ENCODE results near the gene CLDN34. TPM values are rescaled to one million over a fixed set of nuclear protein-coding genes. Genes with fewer than 3 reads are reported as not detected.

The CLDN34 gene
- total and polyA plus RNA-seq, 12 donors: not detected

DNA sequence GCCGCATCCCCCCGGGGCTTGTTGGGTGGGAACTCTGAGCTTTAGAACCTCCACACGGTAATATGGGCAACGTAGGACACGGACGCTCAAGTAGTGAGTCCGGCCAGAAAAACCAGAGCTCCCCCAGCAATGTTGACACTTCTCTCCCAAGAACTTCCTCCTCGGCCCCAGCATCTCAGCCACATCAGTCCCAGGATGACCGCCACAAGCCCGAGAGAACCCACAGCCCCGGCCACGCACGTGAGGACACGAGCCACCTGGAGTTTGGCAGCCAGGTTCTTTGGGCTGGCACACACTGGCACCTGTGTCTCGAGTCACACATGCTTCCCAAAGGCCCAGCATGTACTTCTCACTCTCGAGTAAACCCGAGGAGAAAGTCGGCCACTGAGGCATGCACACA lies 16.3 kb downstream of the CLDN34 start:
- no peaks in the 10 kb centered on the region for H3K36me3 ChIP-seq
- 85 to 89% methylated on average over 18 of the region's 18 CpGs for WGBS, 2 donors
- H3K4me3 ChIP-seq: no peak overlapping the region
- peaks cover 0 to 32% (median 0%) of the 10 kb centered on the region in 9 donors for H3K4me1 ChIP-seq
- no peaks in the 10 kb centered on the region for H3K9me3 ChIP-seq
- no peak for TF ChIP-seq CTCF (IDR thresholded peaks at IDR 0.05)
- no peaks in the 10 kb centered on the region for H3K27me3 ChIP-seq
- ATAC-seq (no peak), DNase-seq (no peak)
- intact Hi-C loops (cut with DNase I): loop anchor here in 3 of 10 donors (10.0 kb wide), 1 partner anchor 99 kb away; no protein-coding TSS in a partner anchor
- H3K27ac ChIP-seq: peak overlapping the region in 1 of 10 donors; percentile 87

DNA sequence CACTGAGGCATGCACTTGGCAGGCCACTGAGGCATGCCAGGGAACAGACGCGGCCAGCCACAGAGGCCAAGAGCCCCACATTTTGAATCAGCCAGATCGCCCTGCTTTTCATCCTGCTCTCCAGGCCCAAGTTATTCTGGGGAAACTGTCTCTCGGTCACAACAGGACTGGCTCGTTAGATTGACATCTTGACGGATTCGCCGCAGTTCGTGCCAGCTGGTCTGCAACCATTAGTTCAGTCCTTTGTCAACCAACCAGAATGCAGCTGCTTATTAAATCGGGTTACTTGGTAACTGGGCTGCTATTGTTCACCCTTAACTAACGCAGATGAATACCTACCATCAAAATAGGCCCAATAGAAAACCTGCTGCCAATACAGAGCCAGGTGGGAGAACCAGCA lies 16.7 kb downstream of the CLDN34 start:
- no peaks in the 10 kb centered on the region for H3K27me3 ChIP-seq
- no peak for TF ChIP-seq CTCF (IDR thresholded peaks at IDR 0.05)
- no peaks in the 10 kb centered on the region for H3K9me3 ChIP-seq
- peaks cover 0 to 32% (median 0%) of the 10 kb centered on the region in 9 donors for H3K4me1 ChIP-seq
- intact Hi-C loops (cut with DNase I): loop anchor here in 3 of 10 donors (10.0 kb wide), 1 partner anchor 99 kb away; no protein-coding TSS in a partner anchor
- no peak overlapping the region for H3K4me3 ChIP-seq
- 94 to 97% methylated on average over 11 of the region's 11 CpGs for WGBS, 2 donors
- H3K27ac ChIP-seq: peak overlapping the region in 1 of 10 donors; percentile 87
- DNase-seq (no peak), ATAC-seq (no peak)
- H3K36me3 ChIP-seq: no peaks in the 10 kb centered on the region

DNA sequence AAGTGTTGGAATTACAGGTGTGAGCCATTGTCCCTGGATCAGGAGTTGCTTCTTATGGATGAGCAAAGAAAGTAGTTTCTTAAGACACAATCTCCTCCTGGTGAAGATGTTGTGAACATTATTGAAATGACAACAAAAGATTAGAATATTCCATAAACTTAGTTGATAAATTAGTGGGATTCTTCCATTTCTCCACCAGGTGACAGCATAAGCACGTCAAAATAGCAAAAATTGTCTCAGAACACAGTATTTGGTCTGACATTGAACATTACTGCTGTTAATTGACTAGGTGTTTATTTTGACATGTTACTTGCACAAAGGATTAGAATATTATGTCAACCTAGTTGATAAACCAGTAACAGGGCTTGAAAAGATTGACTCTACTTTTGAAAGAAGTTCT lies 21.6 kb downstream of the CLDN34 start:
- Histone ChIP-seq H3K4me3 (no peak overlapping the region), H3K9me3 (no peaks in the 10 kb centered on the region), H3K27ac (no peak overlapping the region), H3K36me3 (no peaks in the 10 kb centered on the region), H3K27me3 (no peaks in the 10 kb centered on the region), H3K4me1 (peaks cover 0 to 8% (median 0%) of the 10 kb centered on the region in 9 donors)
- intact Hi-C loops (cut with DNase I): loop anchor here in 3 of 10 donors (10.0 kb wide), 1 partner anchor 104 kb away; no protein-coding TSS in a partner anchor
- no peak for DNase-seq
- WGBS, 2 donors: 28 to 47% methylated on average over 1 of the region's 1 CpG
- no peak for ATAC-seq
- TF ChIP-seq CTCF (IDR thresholded peaks at IDR 0.05): peak in 8 of 9 donors; percentile 7 to 51 (median 32)

DNA sequence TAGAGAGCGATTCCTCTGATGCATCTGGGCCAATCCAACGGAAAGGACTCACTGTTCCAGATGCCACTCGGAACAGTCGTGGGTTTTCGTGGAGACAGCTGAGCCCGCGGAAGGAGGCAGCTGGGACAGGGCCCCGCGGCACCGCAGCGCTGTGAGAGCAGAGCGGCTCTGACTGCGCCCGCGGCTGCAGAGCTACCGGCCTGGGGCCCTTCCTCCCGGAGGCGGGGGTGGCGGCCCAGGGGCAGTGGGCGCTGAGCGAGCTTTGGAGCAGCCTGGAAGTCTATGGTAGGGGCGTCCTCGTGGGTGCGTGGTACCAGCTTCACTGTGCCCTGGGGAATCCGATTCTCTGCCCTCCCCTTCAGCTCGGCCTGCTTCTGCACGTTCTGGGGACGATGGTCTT lies 24.9 kb downstream of the CLDN34 start:
- Histone ChIP-seq H3K4me3 (no peak overlapping the region), H3K27me3 (no peaks in the 10 kb centered on the region), H3K36me3 (no peaks in the 10 kb centered on the region), H3K27ac (no peak overlapping the region), H3K4me1 (peaks cover 0 to 4% (median 0%) of the 10 kb centered on the region in 9 donors), H3K9me3 (no peaks in the 10 kb centered on the region)
- 97% methylated on average over 26 to 28 of the region's 28 CpGs for whole genome bisulfite sequencing, 2 donors
- DNase-seq (no peak), ATAC-seq (no peak)
- TF ChIP-seq CTCF (IDR thresholded peaks at IDR 0.05): no peak
- intact Hi-C loops (cut with DNase I): loop anchor here in 4 of 10 donors (5.0 to 10.0 kb wide), 2 partner anchors 105 to 107 kb away; no protein-coding TSS in a partner anchor

Measured in heart right ventricle (tissue), 16 donors.